ENCODE data around the gene C1QTNF2.
"Not testable (repeated sequence)": the region's sequence is repeated elsewhere in the genome, so short reads cannot be mapped to it uniquely, and the experiment has no call there.

Gene C1QTNF2

GRCh38 chr5:160340513-160340912 lies 29.9 kb downstream of the C1QTNF2 start:
- not testable (repeated sequence) for DNase-seq

- DNase-seq = peak; percentile 40
Measured at GRCh38 chr5:160339406-160340130, 30.9 kb downstream of the C1QTNF2 start.

- DNase-seq = not testable (repeated sequence)
Measured at GRCh38 chr5:160334716-160335115, 35.7 kb downstream of the C1QTNF2 start.

- no peak for DNase-seq
Measured at GRCh38 chr5:160333721-160334120, 36.7 kb downstream of the C1QTNF2 start.

- no peak for DNase-seq
Measured at GRCh38 chr5:160330212-160330611, 40.2 kb downstream of the C1QTNF2 start.

GRCh38 chr5:160327818-160328217 lies 42.6 kb downstream of the C1QTNF2 start:
- no peak for DNase-seq

GRCh38 chr5:160326981-160327380 lies 43.4 kb downstream of the C1QTNF2 start:
- DNase-seq = no peak

GRCh38 chr5:160325716-160326115 lies 44.7 kb downstream of the C1QTNF2 start:
- no peak for DNase-seq

GRCh38 chr5:160324886-160325285 lies 45.5 kb downstream of the C1QTNF2 start:
- no peak for DNase-seq

GRCh38 chr5:160318409-160318808 lies 52.0 kb downstream of the C1QTNF2 start:
- no peak for DNase-seq

- DNase-seq = no peak
Measured at GRCh38 chr5:160317434-160317833, 53.0 kb downstream of the C1QTNF2 start.

- DNase-seq = no peak
Measured at GRCh38 chr5:160315968-160316367, 54.5 kb downstream of the C1QTNF2 start.

- no peak for DNase-seq
Measured at GRCh38 chr5:160312960-160313727, 57.3 kb downstream of the C1QTNF2 start.

- DNase-seq = no peak
Measured at GRCh38 chr5:160312134-160312959, 58.1 kb downstream of the C1QTNF2 start, which contains the start of gene CCNJL. Gene CCNJL (minus strand): TSS chr5:160312564. CDS start chr5:160311923, 641 bp downstream.

- DNase-seq = no peak
Measured at GRCh38 chr5:160311491-160312133, 58.8 kb downstream of the C1QTNF2 start.

GRCh38 chr5:160310552-160311295 lies 59.7 kb downstream of the C1QTNF2 start:
- DNase-seq = no peak

GRCh38 chr5:160310140-160310539 lies 60.3 kb downstream of the C1QTNF2 start:
- no peak for DNase-seq

- DNase-seq = no peak
Measured at GRCh38 chr5:160306696-160307095, 63.7 kb downstream of the C1QTNF2 start.

GRCh38 chr5:160305319-160305718 lies 65.1 kb downstream of the C1QTNF2 start:
- DNase-seq = no peak

- no peak for DNase-seq
Measured at GRCh38 chr5:160303690-160304089, 66.7 kb downstream of the C1QTNF2 start.

GRCh38 chr5:160298189-160298588 lies 72.2 kb downstream of the C1QTNF2 start:
- no peak for DNase-seq

- no peak for DNase-seq
Measured at GRCh38 chr5:160297776-160298175, 72.7 kb downstream of the C1QTNF2 start.

Measured in activated CD4-positive, alpha-beta T cell treated with anti-CD3 and anti-CD28 coated beads, Interleukin-2, amount 50 U/mL, for 16 hours (primary cell).